ENCODE measurements around the gene LY6G6D. TPM values are rescaled to one million over a fixed set of nuclear protein-coding genes. Genes with fewer than 3 reads are reported as not detected.
A peak's percentile ranks its signal among the peaks of the same experiment; 100 is the strongest.

Gene LY6G6D
- total and polyA plus RNA-seq, 2 donors (not counting 3 experiments of a cell fraction or from before 2014, with no cell fraction given): not detected

DNA sequence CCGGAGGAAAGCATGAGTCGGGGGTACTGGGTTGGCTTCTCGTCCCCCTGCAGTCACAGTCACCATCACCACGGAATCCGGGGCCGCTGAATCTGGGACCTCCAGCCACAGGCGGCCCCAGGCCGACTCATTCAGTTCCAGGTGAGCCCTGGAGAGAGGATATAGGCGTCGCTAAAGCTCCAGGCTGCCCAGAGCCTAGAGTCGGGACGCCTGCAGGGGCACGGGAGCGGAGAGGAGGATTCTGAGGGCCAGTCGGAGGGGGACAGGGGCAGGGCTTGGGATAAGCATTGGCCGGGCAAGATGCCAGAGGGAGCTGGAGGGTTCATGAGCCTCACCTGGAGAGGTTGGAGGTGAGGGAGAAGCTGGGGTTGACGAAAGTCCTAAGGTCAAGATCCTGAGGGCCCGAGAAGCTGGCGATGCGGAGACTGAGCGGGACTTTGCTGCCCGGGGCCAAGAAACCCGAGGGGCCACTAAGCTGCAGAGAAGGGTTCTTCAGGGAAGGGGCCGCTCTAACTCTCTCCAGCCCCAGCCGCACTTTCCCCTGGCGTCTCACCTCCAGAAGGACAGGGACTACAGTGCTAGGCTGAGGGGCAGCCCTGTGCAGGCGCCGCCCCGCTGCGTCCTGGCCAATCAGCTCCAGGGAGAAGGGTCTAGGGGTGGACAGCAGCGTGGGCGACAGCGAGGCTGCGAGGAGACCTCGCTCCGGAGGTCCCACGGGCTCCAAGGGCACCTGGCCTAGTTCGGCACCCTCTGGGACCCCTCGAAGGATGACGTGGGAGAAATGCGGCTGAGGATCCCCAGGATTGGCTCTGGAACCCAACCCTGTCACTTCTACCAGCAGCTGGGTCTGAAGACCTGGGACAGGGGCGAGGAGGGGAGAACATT, 51.0 kb downstream of the LY6G6D start:
- FAIRE-seq: no peak
- H3K9me3 ChIP-seq (replicated peaks; ENCODE audit: control insufficient read depth, insufficient read depth, low read length): no peaks in the 10 kb centered on the region
- TF ChIP-seq MAX (IDR thresholded peaks at IDR 0.05; ENCODE audit: insufficient read depth, insufficient read length): no peak
- TF ChIP-seq MYC (IDR thresholded peaks at IDR 0.05; ENCODE audit: low read depth, low read length): no peak
- ChIA-PET CTCF (interaction anchor here (1.0 to 1.7 kb wide), 5 partner anchors 8 to 40 kb away, joined by 3 to 6 read pairs (median 3); partner anchors contain the start of gene LSM2), POLR2A (no interaction called here)
- H3K9ac ChIP-seq (replicated peaks; ENCODE audit: extremely low read depth, insufficient read depth, low read length): no peak overlapping the region
- no peaks in the 10 kb centered on the region for H3K4me1 ChIP-seq (ENCODE audit: control insufficient read depth, extremely low read depth, insufficient read depth, low read length)
- H3K36me3 ChIP-seq (ENCODE audit: control insufficient read depth in 2 of 2, extremely low read depth in 1 of 2, insufficient read depth in 2 of 2, low read length in 2 of 2): no peaks in the 10 kb centered on the region
- H3K27me3 ChIP-seq (ENCODE audit: control insufficient read depth in 2 of 2, insufficient read depth in 2 of 2, low read length in 2 of 2): no peaks in the 10 kb centered on the region
- peak; percentile 25 for DNase-seq (ENCODE audit: low read depth, low spot score)
- no peaks in the 10 kb centered on the region for H3K9me1 ChIP-seq (replicated peaks; ENCODE audit: control insufficient read depth, extremely low read depth, insufficient read depth, low read length)
- no peaks in the 10 kb centered on the region for H4K20me1 ChIP-seq (replicated peaks; ENCODE audit: control insufficient read depth, extremely low read depth, insufficient read depth, low read length)
- H2AFZ ChIP-seq (ENCODE audit: low read depth, low read length): peak overlapping the region; percentile 38
- H3K4me2 ChIP-seq (ENCODE audit: insufficient read depth, low read length): no peak overlapping the region
- intact Hi-C loops (cut with micrococcal nuclease): no loop called here
- dilution Hi-C loops (cut with MboI; ENCODE audit: extremely low pct_ligation_motif_present, low sequenced_read_pairs): no loop called here
- BruUV-seq (replicated peaks): no TSS peak
- H3K79me2 ChIP-seq (ENCODE audit: control insufficient read depth, insufficient read depth, low read length): no peaks in the 10 kb centered on the region
- H3K27ac ChIP-seq (ENCODE audit: insufficient read depth, low read depth, low read length): no peak overlapping the region
- H3K4me3 ChIP-seq (replicated peaks in 1 of 3; ENCODE audit: insufficient read depth in 1 of 3, low read depth in 1 of 3, low read length in 3 of 3): peak overlapping the region in 1 of 3 experiments; percentile 6

DNA sequence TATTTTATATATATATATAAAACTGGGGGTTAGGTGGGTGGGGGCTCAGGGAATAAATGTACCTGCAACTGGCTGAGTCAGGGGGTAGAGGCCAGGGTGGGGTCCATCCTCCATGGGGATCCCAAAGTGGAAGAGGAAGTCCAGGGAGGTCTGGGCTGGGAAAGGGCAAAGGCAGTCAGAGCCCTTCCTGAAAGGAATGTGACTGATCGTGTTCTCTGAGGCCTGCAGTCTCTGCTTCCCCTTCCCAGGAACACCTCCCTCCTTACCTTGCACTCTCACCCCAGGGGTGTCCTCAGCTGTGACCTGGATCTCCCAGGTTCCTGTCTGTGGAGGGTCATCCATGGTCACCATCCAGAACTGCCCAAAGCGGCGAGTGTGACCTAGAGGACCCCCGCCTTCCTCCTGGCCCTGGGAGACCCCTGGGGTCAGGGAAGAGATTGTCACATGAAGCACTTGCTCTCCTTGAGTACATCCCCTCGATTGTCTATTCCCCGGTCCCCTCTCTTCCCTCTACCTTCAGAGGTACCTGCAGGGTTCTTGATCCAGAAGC, 52.0 kb downstream of the LY6G6D start:
- no peak for FAIRE-seq
- no TSS peak for BruUV-seq (replicated peaks)
- H3K36me3 ChIP-seq (ENCODE audit: control insufficient read depth in 2 of 2, extremely low read depth in 1 of 2, insufficient read depth in 2 of 2, low read length in 2 of 2): no peaks in the 10 kb centered on the region
- H3K9me3 ChIP-seq (replicated peaks; ENCODE audit: control insufficient read depth, insufficient read depth, low read length): no peaks in the 10 kb centered on the region
- H3K27me3 ChIP-seq (ENCODE audit: control insufficient read depth in 2 of 2, insufficient read depth in 2 of 2, low read length in 2 of 2): no peaks in the 10 kb centered on the region
- CTCF ChIA-PET: no interaction called here
- intact Hi-C loops (cut with micrococcal nuclease) (no loop called here), dilution Hi-C loops (cut with MboI; ENCODE audit: extremely low pct_ligation_motif_present, low sequenced_read_pairs) (no loop called here)
- no peaks in the 10 kb centered on the region for H4K20me1 ChIP-seq (replicated peaks; ENCODE audit: control insufficient read depth, extremely low read depth, insufficient read depth, low read length)
- no peak for DNase-seq (ENCODE audit: low read depth, low spot score)
- H3K4me1 ChIP-seq (ENCODE audit: control insufficient read depth, extremely low read depth, insufficient read depth, low read length): no peaks in the 10 kb centered on the region
- H3K9me1 ChIP-seq (replicated peaks; ENCODE audit: control insufficient read depth, extremely low read depth, insufficient read depth, low read length): no peaks in the 10 kb centered on the region
- no peak overlapping the region for H3K4me2 ChIP-seq (ENCODE audit: insufficient read depth, low read length)
- POLR2A ChIA-PET: no interaction called here
- no peaks in the 10 kb centered on the region for H3K79me2 ChIP-seq (ENCODE audit: control insufficient read depth, insufficient read depth, low read length)
- H3K27ac ChIP-seq (ENCODE audit: insufficient read depth, low read depth, low read length): no peak overlapping the region
- no peak overlapping the region for H3K9ac ChIP-seq (replicated peaks; ENCODE audit: extremely low read depth, insufficient read depth, low read length)
- no peak overlapping the region for H2AFZ ChIP-seq (ENCODE audit: low read depth, low read length)
- H3K4me3 ChIP-seq (replicated peaks in 1 of 3; ENCODE audit: insufficient read depth in 1 of 3, low read depth in 1 of 3, low read length in 3 of 3): no peak overlapping the region
- TF ChIP-seq POLR2AphosphoS5 (IDR thresholded peaks at IDR 0.05; ENCODE audit: insufficient read depth, low read depth, low read length) (no peak), FOS (IDR thresholded peaks at IDR 0.05; ENCODE audit: borderline replicate concordance, insufficient read depth, low read length) (no peak), EZH2 (IDR thresholded peaks at IDR 0.05; ENCODE audit: borderline replicate concordance, low read depth, low read length, severe bottlenecking) (no peak), POLR2A (IDR thresholded peaks at IDR 0.05; ENCODE audit: low read depth, low read length) (no peak), JUN (IDR thresholded peaks at IDR 0.05; ENCODE audit: borderline replicate concordance, insufficient read depth, insufficient read length, low read depth) (no peak), MAX (IDR thresholded peaks at IDR 0.05; ENCODE audit: insufficient read depth, insufficient read length) (no peak), GATA2 (IDR thresholded peaks at IDR 0.05; ENCODE audit: insufficient read depth, insufficient read length, low read depth, low read length) (no peak), MYC (IDR thresholded peaks at IDR 0.05; ENCODE audit: low read depth, low read length) (no peak)
- TF ChIP-seq, protein P1, sequence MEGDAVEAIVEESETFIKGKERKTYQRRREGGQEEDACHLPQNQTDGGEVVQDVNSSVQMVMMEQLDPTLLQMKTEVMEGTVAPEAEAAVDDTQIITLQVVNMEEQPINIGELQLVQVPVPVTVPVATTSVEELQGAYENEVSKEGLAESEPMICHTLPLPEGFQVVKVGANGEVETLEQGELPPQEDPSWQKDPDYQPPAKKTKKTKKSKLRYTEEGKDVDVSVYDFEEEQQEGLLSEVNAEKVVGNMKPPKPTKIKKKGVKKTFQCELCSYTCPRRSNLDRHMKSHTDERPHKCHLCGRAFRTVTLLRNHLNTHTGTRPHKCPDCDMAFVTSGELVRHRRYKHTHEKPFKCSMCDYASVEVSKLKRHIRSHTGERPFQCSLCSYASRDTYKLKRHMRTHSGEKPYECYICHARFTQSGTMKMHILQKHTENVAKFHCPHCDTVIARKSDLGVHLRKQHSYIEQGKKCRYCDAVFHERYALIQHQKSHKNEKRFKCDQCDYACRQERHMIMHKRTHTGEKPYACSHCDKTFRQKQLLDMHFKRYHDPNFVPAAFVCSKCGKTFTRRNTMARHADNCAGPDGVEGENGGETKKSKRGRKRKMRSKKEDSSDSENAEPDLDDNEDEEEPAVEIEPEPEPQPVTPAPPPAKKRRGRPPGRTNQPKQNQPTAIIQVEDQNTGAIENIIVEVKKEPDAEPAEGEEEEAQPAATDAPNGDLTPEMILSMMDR (IDR thresholded peaks at IDR 0.05; ENCODE audit: extremely low read depth in 1 of 2, insufficient read depth in 1 of 2, low read depth in 1 of 2, low read length in 2 of 2): no peak

Data from endothelial cell of umbilical vein (primary cell).